IMR-90 (cell line): ENCODE measurements around the gene POLR2L. TPM values are rescaled to one million over a fixed set of nuclear protein-coding genes. Genes with fewer than 3 reads are reported as not detected.
A peak's percentile ranks its signal among the peaks of the same experiment; 100 is the strongest.

Source experiments
- ATAC-seq: fragments of 200-7000 bp; cut with Tn5 transposase; 2 replicates; pipeline ENCODE4 v1.9.1; 2020; ENCODE audit warnings: low read depth, mild to moderate bottlenecking, moderate library complexity
- BruUV-seq: library from RNA; stranded (reverse); fragments of 400-500 nt; replicated peaks from 2 replicates; lab custom pipeline; 2021; lab: Mats Ljungman, UMichigan
- CTCF ChIA-PET: fragments of 300-600 bp; formaldehyde crosslinking; extraction: SDS; loops from one replicate; lab custom pipeline; 2021; ENCODE audit warnings: antibody characterized with exemption; lab: Yijun Ruan, JAX
- POLR2A ChIA-PET: fragments of 300-600 bp; sonication (Branson Sonifier 250); formaldehyde crosslinking; loops from one replicate; lab custom pipeline; 2022; ENCODE audit warnings: antibody characterized with exemption; ENCODE audit not compliant: unreplicated experiment; lab: Charles Lee
- DNase-seq: peaks from one replicate; pipeline ENCODE4 v3.0.0; 2013
- H2AFZ ChIP-seq: replicated peaks from 2 replicates; pipeline ENCODE3; 2013; ENCODE audit warnings: low read length, mild to moderate bottlenecking; ENCODE audit not compliant: poor library complexity
- H2AK5ac ChIP-seq: 2 replicates; pipeline ENCODE4 v1.6.1; 2013; ENCODE audit warnings: low read depth, low read length, inconsistent platforms
- H2AK9ac ChIP-seq: replicated peaks from 2 replicates; pipeline ENCODE3; 2013; ENCODE audit warnings: mild to moderate bottlenecking, low read depth, low read length, moderate library complexity; ENCODE audit not compliant: poor library complexity
- H2BK120ac ChIP-seq: 2 replicates; pipeline ENCODE4 v1.6.1; 2013; ENCODE audit warnings: low read depth, low read length, inconsistent platforms
- H2BK15ac ChIP-seq: 3 replicates; pipeline ENCODE4 v1.6.1; 2013; ENCODE audit warnings: low read depth, low read length, inconsistent platforms
- H2BK20ac ChIP-seq: 2 replicates; pipeline ENCODE4 v1.6.1; 2013; ENCODE audit warnings: low read depth, mild to moderate bottlenecking, inconsistent platforms, low read length, moderate library complexity
- H2BK5ac ChIP-seq: 2 replicates; pipeline ENCODE4 v1.6.1; 2013; ENCODE audit warnings: mild to moderate bottlenecking, low read depth, low read length, inconsistent platforms; ENCODE audit not compliant: poor library complexity, severe bottlenecking
- H3K14ac ChIP-seq: replicated peaks from 2 replicates; pipeline ENCODE4 v1.6.1; 2013; ENCODE audit warnings: low read depth, low read length, inconsistent platforms
- H3K18ac ChIP-seq: 2 replicates; pipeline ENCODE4 v1.6.1; 2013; ENCODE audit warnings: low read depth, low read length, control low read depth
- H3K23ac ChIP-seq: 2 replicates; pipeline ENCODE4 v1.6.1; 2013; ENCODE audit warnings: low read depth, low read length, inconsistent platforms
- H3K27ac ChIP-seq: 2 replicates; pipeline ENCODE4 v1.5.1; 2013; ENCODE audit warnings: mild to moderate bottlenecking, control low read depth, low read length; ENCODE audit not compliant: insufficient read depth
- H3K27me3 ChIP-seq: 2 replicates; pipeline ENCODE4 v1.6.1; 2013; ENCODE audit warnings: low read length; ENCODE audit not compliant: control insufficient read depth, insufficient read depth
- H3K36me3 ChIP-seq: 2 replicates; pipeline ENCODE4 v1.6.1; 2013; ENCODE audit warnings: low read length, mixed read lengths; ENCODE audit not compliant: control insufficient read depth, insufficient read depth
- H3K4ac ChIP-seq: 2 replicates; pipeline ENCODE4 v1.6.1; 2013; ENCODE audit warnings: low read depth, low read length, inconsistent platforms
- H3K4me1 ChIP-seq: 2 replicates; pipeline ENCODE4 v1.6.1; 2013; ENCODE audit warnings: low read length, mixed read lengths; ENCODE audit not compliant: control insufficient read depth, insufficient read depth
- H3K4me2 ChIP-seq: 2 replicates; pipeline ENCODE4 v1.6.1; 2013; ENCODE audit warnings: low read depth, mild to moderate bottlenecking, control low read depth, low read length, moderate library complexity
- H3K4me3 ChIP-seq: 2 replicates; pipeline ENCODE4 v1.5.1; 2013; ENCODE audit warnings: low read depth, mild to moderate bottlenecking, control low read depth, low read length, moderate library complexity; ENCODE audit not compliant: insufficient read depth
- H3K56ac ChIP-seq: 2 replicates; pipeline ENCODE4 v1.6.1; 2013; ENCODE audit warnings: low read length, inconsistent platforms; ENCODE audit not compliant: insufficient read depth; ENCODE audit errors: extremely low read depth
- H3K79me1 ChIP-seq, 2 experiments: 2 replicates each; pipeline ENCODE4 v1.6.1; 2013; ENCODE audit warnings: low read length in 2 of 2, inconsistent platforms in 1 of 2, low read depth in 1 of 2
- H3K9ac ChIP-seq: 2 replicates; pipeline ENCODE4 v1.6.1; 2013; ENCODE audit warnings: low read depth, low read length, control low read depth
- H3K9me1 ChIP-seq: 2 replicates; pipeline ENCODE4 v1.6.1; 2013; ENCODE audit warnings: low read length, inconsistent platforms; ENCODE audit not compliant: insufficient read depth
- H3K9me3 ChIP-seq: 2 replicates; pipeline ENCODE4 v1.6.1; 2013; ENCODE audit warnings: low read length; ENCODE audit not compliant: control insufficient read depth, insufficient read depth
- H4K20me1 ChIP-seq: 2 replicates; pipeline ENCODE4 v1.6.1; 2013; ENCODE audit warnings: low read length, inconsistent platforms; ENCODE audit not compliant: insufficient read depth
- H4K5ac ChIP-seq: 2 replicates; pipeline ENCODE4 v1.6.1; 2013; ENCODE audit warnings: mild to moderate bottlenecking, low read depth, low read length, control low read depth
- H4K8ac ChIP-seq, 2 experiments: 2 replicates each; pipeline ENCODE4 v1.6.1; 2013; ENCODE audit warnings: low read depth in 2 of 2, low read length in 2 of 2, control low read depth in 1 of 2, inconsistent platforms in 1 of 2
- H4K91ac ChIP-seq: 2 replicates; pipeline ENCODE4 v1.6.1; 2013; ENCODE audit warnings: low read depth, low read length, inconsistent platforms; ENCODE audit not compliant: insufficient read depth
- BHLHE40 ChIP-seq: fragments of 150-350 bp; IDR thresholded peaks from 2 replicates; pipeline ENCODE4 v1.6.1; 2016; ENCODE audit warnings: mild to moderate bottlenecking, low read depth, low read length
- CEBPB ChIP-seq: IDR thresholded peaks from 2 replicates; pipeline ENCODE4 v1.6.1; 2012; ENCODE audit warnings: low read depth, low read length, improper control_type of control experiment
- MAFK ChIP-seq: IDR thresholded peaks from 2 replicates; pipeline ENCODE4 v1.6.1; 2012; ENCODE audit warnings: low read depth, low read length, improper control_type of control experiment
- MAZ ChIP-seq: IDR thresholded peaks from 2 replicates; pipeline ENCODE4 v1.6.1; 2012; ENCODE audit warnings: low read depth, mild to moderate bottlenecking, low read length, improper control_type of control experiment, moderate library complexity, borderline replicate concordance
- RAD21 ChIP-seq: IDR thresholded peaks from 2 replicates; pipeline ENCODE4 v1.6.1; 2012; ENCODE audit warnings: low read length, improper control_type of control experiment
- RCOR1 ChIP-seq: IDR thresholded peaks from 2 replicates; pipeline ENCODE4 v1.6.1; 2012; ENCODE audit warnings: mild to moderate bottlenecking, low read length, improper control_type of control experiment; ENCODE audit not compliant: insufficient replicate concordance
- SMC3 ChIP-seq: fragments of 150-350 bp; IDR thresholded peaks from 2 replicates; pipeline ENCODE4 v1.6.1; 2016; ENCODE audit warnings: low read depth, mild to moderate bottlenecking, antibody characterized with exemption, low read length, moderate library complexity
- WGBS, 2 experiments: methylation state at CpG; one replicate each; pipeline versions ENCODE4 v1.1.5 to v1.1.7; 2013; ENCODE audit warnings: missing lambda C conversion rate in 2 of 2; ENCODE audit not compliant: insufficient read length in 1 of 2; ENCODE audit errors: extremely low coverage in 2 of 2; 5-methylcytosine and 5-hydroxymethylcytosine counted together
- dilution Hi-C: fragments of 300-500 bp; cut with HindIII; formaldehyde crosslinking; loops from one replicate; pipeline ENCODE4 v1.14.3; 2018; ENCODE audit warnings: low sequenced_read_pairs; ENCODE audit not compliant: unreplicated experiment
- in situ Hi-C: fragments of 300-500 bp; cut with MboI; formaldehyde crosslinking; loops from 3 replicates; pipeline ENCODE4 v1.14.3; 2019; ENCODE audit warnings: low sequenced_read_pairs, inconsistent platforms, mixed read lengths
- intact Hi-C: fragments of 100-400 bp; cut with micrococcal nuclease; formaldehyde crosslinking; loops from 2 replicates; pipeline ENCODE4 v1.10.0; 2022
- polyA plus RNA-seq, 3 experiments: library from polyadenylated mRNA; depleted of rRNA; stranded (reverse); fragments of >200 nt; gene quantifications; 2 replicates each; pipeline ENCODE4 v1.2.3, GENCODE V29; 2012; ENCODE audit warnings: low replicate concordance in 1 of 3
- total RNA-seq: library from RNA; depleted of rRNA; stranded (reverse); fragments of >200 nt; gene quantifications from 2 replicates; pipeline ENCODE4 v1.2.3, GENCODE V29; 2012
- TF ChIP-seq, protein P1 (sequence below): conservative IDR thresholded peaks from 2 replicates; pipeline ENCODE4 v1.5.1; 2012; ENCODE audit warnings: mild to moderate bottlenecking, low read depth, low read length, improper control_type of control experiment

POLR2L gene
- total and polyA plus RNA-seq, 2 of the 4 experiments (the other 2 are of a cell fraction): 44.4 to 416 TPM

DNA sequence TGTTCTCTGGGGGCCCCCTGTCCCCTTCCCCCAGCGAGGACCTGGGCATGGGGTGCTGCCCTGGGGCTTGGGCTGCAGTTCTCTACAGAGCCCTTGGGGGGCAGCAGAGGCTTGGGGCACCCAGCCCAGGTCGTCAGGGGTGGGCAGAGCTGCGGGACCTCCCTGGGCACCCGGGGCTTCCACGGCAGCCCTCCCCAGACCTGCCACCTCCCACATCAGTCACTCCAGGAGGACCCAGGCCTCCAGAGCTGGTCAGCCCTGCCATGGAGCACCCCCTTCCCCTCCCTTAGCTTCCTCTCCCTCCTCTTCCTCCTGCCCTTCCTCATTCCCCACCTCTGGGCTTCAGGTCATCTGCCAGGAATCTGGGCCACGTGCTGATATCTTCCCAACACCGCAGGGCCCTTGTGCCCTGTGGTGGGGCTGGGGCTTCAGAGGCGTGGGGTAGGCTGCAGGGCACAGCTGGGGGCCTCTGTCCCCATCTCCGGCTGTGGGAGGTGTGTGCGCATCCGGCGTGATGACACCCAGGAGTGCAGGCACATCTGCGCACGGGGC is 6.1 kb upstream of the POLR2L start:
- 40% methylated on average over 1 of the region's 14 CpGs; no CpG with 5 or more reads in 1 of the 2 experiments for WGBS, 2 experiments
- Histone ChIP-seq H3K36me3 (peaks cover 2% of the 10 kb centered on the region; the same call in 1 of the 2 replicates), H3K9me3 (no peaks in the 10 kb centered on the region), H2AK5ac (peak overlapping the region; percentile 64; the same call in 1 of the 2 replicates), H4K5ac (no peak overlapping the region), H3K27me3 (no peaks in the 10 kb centered on the region), H2BK15ac (no peak overlapping the region), H2AFZ (peak overlapping the region; percentile 54), H3K9ac (no peak overlapping the region), H3K56ac (no peak overlapping the region), H2AK9ac (peak overlapping the region; percentile 79), H3K79me1 (peaks cover 23 to 85% of the 10 kb centered on the region in 2 experiments), H2BK5ac (no peak overlapping the region), H3K9me1 (peaks cover 11% of the 10 kb centered on the region; the same call in 1 of the 2 replicates), H3K4me3 (no peak overlapping the region), H3K18ac (no peak overlapping the region), H2BK120ac (no peak overlapping the region; the same call in 1 of the 2 replicates), H3K4me2 (no peak overlapping the region), H4K8ac (0 out of 4 replicates have a peak overlapping the region, but pooled peaks of 1 of the 2 experiments have one; percentile 38), H3K27ac (no peak overlapping the region), H4K91ac (no peak overlapping the region), H3K23ac (no peak overlapping the region), H3K4me1 (peaks cover 42% of the 10 kb centered on the region), H4K20me1 (peaks cover 44% of the 10 kb centered on the region), H3K14ac (no peak overlapping the region), H3K4ac (0 out of 2 replicates have a peak overlapping the region, but pooled peaks have one; percentile 44), H2BK20ac (no peak overlapping the region)
- intact Hi-C loops (loop anchor here (10.0 kb wide), 1 partner anchor 206 kb away; no protein-coding TSS in a partner anchor), dilution Hi-C loops (no loop called here), in situ Hi-C loops (no loop called here)
- TF ChIP-seq MAZ: peak; percentile 20; the same call in 1 of the 2 replicates
- TF ChIP-seq BHLHE40: no peak
- TF ChIP-seq, protein P1, sequence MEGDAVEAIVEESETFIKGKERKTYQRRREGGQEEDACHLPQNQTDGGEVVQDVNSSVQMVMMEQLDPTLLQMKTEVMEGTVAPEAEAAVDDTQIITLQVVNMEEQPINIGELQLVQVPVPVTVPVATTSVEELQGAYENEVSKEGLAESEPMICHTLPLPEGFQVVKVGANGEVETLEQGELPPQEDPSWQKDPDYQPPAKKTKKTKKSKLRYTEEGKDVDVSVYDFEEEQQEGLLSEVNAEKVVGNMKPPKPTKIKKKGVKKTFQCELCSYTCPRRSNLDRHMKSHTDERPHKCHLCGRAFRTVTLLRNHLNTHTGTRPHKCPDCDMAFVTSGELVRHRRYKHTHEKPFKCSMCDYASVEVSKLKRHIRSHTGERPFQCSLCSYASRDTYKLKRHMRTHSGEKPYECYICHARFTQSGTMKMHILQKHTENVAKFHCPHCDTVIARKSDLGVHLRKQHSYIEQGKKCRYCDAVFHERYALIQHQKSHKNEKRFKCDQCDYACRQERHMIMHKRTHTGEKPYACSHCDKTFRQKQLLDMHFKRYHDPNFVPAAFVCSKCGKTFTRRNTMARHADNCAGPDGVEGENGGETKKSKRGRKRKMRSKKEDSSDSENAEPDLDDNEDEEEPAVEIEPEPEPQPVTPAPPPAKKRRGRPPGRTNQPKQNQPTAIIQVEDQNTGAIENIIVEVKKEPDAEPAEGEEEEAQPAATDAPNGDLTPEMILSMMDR: peak; percentile 66
- no peak for TF ChIP-seq MAFK
- TF ChIP-seq CEBPB: no peak
- TF ChIP-seq RAD21: peak; percentile 74
- TF ChIP-seq SMC3: peak; percentile 38
- no peak for TF ChIP-seq RCOR1
- BruUV-seq: no TSS peak
- POLR2A ChIA-PET: no interaction called here
- ATAC-seq: 0 out of 2 replicates have a peak, but pooled peaks have one; percentile 7
- CTCF ChIA-PET: interaction anchor here (0.8 kb wide), 1 partner anchor 9 kb away, joined by 3 read pairs; no protein-coding TSS in a partner anchor
- DNase-seq: no peak
